Large intestine (tissue), 3 donors: ENCODE results near the gene CAMP. TPM values are rescaled to one million over a fixed set of nuclear protein-coding genes. Genes with fewer than 3 reads are reported as not detected.
"Not testable (repeated sequence)": the region's sequence is repeated elsewhere in the genome, so short reads cannot be mapped to it uniquely, and the experiment has no call there.

ENCODE experiments used
- DNase-seq, 2 donors: peaks; one replicate each; pipeline versions ENCODE4 v3.0.0 to v3.0.0-alpha.2; 2013
- H3K27ac ChIP-seq: one replicate; pipeline ENCODE4 v1.5.1; 2013; ENCODE audit warnings: low read length
- H3K27me3 ChIP-seq: 2 replicates; pipeline ENCODE4 v1.6.1; 2013; ENCODE audit warnings: low read length; ENCODE audit not compliant: control insufficient read depth, insufficient read depth
- H3K36me3 ChIP-seq: 2 replicates; pipeline ENCODE4 v1.6.1; 2013; ENCODE audit warnings: low read length; ENCODE audit not compliant: control insufficient read depth, insufficient read depth
- H3K4me1 ChIP-seq: one replicate; pipeline ENCODE4 v1.6.1; 2013; ENCODE audit warnings: low read length; ENCODE audit not compliant: control insufficient read depth, insufficient read depth
- H3K4me3 ChIP-seq: one replicate; pipeline ENCODE4 v1.5.1; 2013; ENCODE audit warnings: low read length
- H3K9me3 ChIP-seq: one replicate; pipeline ENCODE4 v1.6.1; 2013; ENCODE audit warnings: mild to moderate bottlenecking, low read depth, low read length, moderate library complexity; ENCODE audit not compliant: control insufficient read depth
- WGBS: methylation state at CpG from one replicate; pipeline ENCODE4 v1.1.5; 2013; ENCODE audit warnings: low lambda C conversion rate; ENCODE audit not compliant: insufficient coverage; 5-methylcytosine and 5-hydroxymethylcytosine counted together
- polyA plus RNA-seq: library from polyadenylated mRNA; unstranded; fragments of 120-200 nt; gene quantifications from one replicate; pipeline ENCODE4 v1.2.1, GENCODE V29; 2013

Gene CAMP
- polyA plus RNA-seq, 1 donor, result 0.19 TPM

DNA sequence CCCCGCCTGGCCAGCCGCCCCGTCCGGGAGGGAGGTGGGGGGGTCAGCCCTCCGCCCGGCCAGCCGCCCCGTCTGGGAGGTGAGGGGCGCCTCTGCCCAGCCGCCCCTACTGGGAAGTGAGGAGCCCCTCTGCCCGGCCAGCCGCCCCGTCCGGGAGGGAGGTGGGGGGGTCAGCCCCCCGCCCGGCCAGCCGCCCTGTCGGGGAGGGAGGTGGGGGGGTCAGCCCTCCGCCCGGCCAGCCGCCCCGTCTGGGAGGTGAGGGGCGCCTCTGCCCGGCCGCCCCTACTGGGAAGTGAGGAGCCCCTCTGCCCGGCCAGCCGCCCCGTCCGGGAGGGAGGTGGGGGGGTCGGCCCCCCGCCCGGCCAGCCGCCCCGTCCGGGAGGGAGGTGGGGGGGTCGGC is 11.5 kb upstream of the CAMP start:
- H3K27ac ChIP-seq, H3K4me1 ChIP-seq, H3K4me3 ChIP-seq, H3K27me3 ChIP-seq, H3K9me3 ChIP-seq, DNase-seq, H3K36me3 ChIP-seq: not testable (repeated sequence)
- no CpG with 5 or more reads among the region's 36 CpGs for WGBS

DNA sequence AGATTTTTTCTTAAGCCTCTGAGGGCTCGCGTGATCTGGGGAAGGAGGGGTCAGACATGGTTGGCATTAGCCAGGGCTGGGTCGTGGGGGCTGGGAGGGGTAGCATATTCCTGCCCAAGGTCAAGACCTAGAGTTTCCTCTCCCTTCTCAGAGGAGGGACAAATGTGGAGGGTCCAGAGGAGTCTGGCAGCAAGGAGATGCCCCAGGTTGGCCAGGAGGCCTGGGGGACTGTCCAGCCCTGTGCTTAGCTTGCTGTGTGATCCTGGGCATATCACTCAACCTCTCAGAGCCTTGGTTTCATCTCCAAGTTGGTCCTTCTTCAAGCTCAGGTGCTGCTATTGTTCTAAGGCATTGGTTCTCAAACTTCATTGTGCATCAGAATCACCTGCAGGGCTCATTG is 9.1 kb upstream of the CAMP start:
- H3K27ac ChIP-seq, result no peak overlapping the region
- no peaks in the 10 kb centered on the region for H3K9me3 ChIP-seq
- no peaks in the 10 kb centered on the region for H3K4me1 ChIP-seq
- WGBS, result no CpG with 5 or more reads among the region's 3 CpGs
- H3K36me3 ChIP-seq, result no peaks in the 10 kb centered on the region
- H3K4me3 ChIP-seq, result no peak overlapping the region
- DNase-seq, result no peak
- no peaks in the 10 kb centered on the region for H3K27me3 ChIP-seq

DNA sequence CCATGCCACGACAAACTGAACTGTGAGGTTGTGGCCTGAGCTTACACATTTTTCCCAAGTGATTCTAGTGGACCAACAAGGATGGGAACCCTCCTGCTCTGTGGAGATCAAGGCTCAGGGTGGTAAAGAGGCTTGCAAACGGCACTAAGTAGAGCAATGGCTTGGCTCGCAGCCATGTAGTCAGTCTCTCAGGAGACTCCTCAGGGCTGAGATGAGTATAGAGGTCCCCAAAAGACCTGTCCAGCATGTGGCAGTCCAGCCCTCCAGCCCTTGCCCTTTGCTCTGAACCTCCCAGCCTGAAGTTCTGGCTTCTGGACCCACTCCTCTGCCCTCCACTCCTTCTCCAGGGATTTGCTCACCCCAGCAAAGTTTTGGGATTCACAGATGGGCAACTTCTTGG is 8.3 kb upstream of the CAMP start:
- H3K27me3 ChIP-seq, result no peaks in the 10 kb centered on the region
- no peak overlapping the region for H3K27ac ChIP-seq
- no peaks in the 10 kb centered on the region for H3K9me3 ChIP-seq
- no peaks in the 10 kb centered on the region for H3K4me1 ChIP-seq
- WGBS, result no CpG with 5 or more reads among the region's 3 CpGs
- no peaks in the 10 kb centered on the region for H3K36me3 ChIP-seq
- DNase-seq, result no peak
- H3K4me3 ChIP-seq, result no peak overlapping the region

DNA sequence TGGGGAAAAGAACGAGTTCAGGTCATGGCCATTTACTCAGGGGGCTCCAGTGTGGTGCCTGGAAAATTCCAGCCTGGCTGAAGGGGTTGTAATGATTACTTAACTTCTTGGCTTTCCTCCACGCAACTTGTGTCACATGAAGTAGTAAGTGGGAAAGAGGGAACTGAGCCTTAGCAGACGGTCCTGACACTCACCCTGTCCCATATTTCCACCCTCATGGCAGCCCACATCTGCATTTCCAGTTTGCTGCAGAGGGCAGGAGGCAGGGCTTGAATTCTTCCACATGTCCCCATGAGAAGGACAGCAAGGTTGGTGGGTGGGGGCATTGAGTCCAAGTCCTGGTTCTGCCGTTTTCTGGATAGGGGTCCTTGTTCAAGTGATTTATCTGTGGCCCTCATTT is 7.8 kb upstream of the CAMP start:
- no peaks in the 10 kb centered on the region for H3K4me1 ChIP-seq
- no peak overlapping the region for H3K27ac ChIP-seq
- WGBS, result no CpG with 5 or more reads among the region's 4 CpGs
- H3K9me3 ChIP-seq, result no peaks in the 10 kb centered on the region
- peak; percentile 17 for DNase-seq
- H3K27me3 ChIP-seq, result no peaks in the 10 kb centered on the region
- H3K4me3 ChIP-seq, result no peak overlapping the region
- no peaks in the 10 kb centered on the region for H3K36me3 ChIP-seq

DNA sequence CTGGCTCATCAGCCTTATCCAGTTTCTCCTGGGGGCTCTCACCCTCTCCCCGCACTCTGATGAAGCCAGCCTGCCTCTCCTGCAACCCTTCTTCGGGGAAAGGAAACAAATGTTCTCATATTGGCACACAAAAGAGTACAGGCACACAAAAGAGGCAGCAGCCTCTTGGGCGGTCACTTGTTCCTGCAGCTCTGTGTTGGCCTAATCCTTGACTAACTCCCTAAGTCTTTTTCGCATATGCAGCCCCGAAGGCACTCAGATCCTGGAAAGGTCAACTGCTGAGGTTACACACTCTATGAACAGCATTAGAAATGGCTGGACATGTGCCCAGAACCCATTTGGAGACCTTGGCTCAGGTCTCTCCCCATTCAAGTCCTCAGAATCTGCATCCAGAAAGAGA is 7.4 kb upstream of the CAMP start:
- DNase-seq, result no peak
- H3K27me3 ChIP-seq, result no peaks in the 10 kb centered on the region
- no peak overlapping the region for H3K27ac ChIP-seq
- no CpG with 5 or more reads among the region's 5 CpGs for WGBS
- H3K4me1 ChIP-seq, result no peaks in the 10 kb centered on the region
- H3K9me3 ChIP-seq, result no peaks in the 10 kb centered on the region
- H3K4me3 ChIP-seq, result no peak overlapping the region
- no peaks in the 10 kb centered on the region for H3K36me3 ChIP-seq

DNA sequence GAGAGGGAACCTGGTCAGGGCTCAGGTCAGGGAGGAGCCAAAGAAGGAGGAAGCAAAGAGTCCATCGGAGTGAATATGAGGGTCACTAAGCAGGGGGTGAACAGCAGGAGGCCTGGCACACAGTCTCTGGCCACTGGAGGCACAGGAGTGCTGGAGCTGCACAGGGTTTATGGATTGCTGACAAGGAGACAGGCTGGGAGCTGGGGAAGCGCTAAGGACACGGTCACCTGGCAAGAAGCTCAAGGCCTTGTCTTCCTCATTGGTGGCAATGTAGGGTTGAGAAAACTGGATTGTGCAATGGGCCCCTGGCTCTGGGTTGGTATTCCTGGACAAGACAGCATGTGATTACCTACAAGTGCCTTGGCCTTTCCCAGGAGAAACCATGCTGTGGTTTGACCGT is 5.8 kb upstream of the CAMP start:
- no CpG with 5 or more reads among the region's 4 CpGs for WGBS

DNA sequence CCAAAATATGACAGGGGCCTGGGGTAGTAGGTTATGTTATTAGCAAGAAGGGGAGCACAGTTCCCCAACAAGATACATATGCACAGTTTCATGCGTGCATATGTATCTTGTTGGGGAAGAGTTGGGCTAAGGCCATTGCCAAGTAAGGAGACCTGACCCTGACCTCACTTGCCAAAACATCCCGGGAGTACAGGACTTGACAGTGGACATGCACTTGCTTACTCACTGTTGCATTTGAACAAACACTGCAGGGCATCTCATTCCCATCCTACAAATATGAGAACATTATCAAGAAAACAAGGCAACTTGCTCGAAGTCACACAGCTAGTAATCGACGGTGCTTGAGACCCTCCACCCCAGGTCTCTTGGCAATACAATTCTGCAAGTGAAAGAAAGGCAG is 4.8 kb upstream of the CAMP start:
- Histone ChIP-seq H3K36me3 (no peaks in the 10 kb centered on the region), H3K4me1 (no peaks in the 10 kb centered on the region), H3K27me3 (no peaks in the 10 kb centered on the region), H3K4me3 (no peak overlapping the region), H3K27ac (no peak overlapping the region), H3K9me3 (no peaks in the 10 kb centered on the region)
- WGBS, result no CpG with 5 or more reads among the region's 5 CpGs
- no peak for DNase-seq

More for the DNA sequence above, 5.8 kb upstream of the CAMP start:
- Histone ChIP-seq H3K4me3 (no peak overlapping the region), H3K27ac (no peak overlapping the region), H3K4me1 (no peaks in the 10 kb centered on the region), H3K9me3 (no peaks in the 10 kb centered on the region), H3K36me3 (no peaks in the 10 kb centered on the region), H3K27me3 (no peaks in the 10 kb centered on the region)
- DNase-seq, result no peak

DNA sequence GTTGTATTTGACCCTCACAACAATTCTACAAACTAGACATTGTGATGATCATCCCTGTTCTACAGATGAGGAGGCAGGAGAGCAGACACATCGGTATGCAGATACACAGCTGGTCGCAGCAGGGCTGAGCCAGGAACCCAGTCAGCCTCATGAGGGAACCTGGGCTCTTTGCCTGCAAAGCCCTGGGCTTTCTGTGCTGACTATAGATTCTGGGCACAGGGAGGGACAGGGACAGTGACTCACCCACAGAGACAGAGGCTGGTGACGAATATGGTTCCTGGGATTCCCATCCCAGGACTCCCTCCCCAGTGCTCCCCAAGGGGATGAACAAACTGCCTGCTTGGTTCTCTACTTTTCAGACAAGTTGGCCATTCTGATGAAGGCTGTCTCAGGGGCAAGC is 3.8 kb upstream of the CAMP start:
- no peaks in the 10 kb centered on the region for H3K36me3 ChIP-seq
- H3K4me1 ChIP-seq, result no peaks in the 10 kb centered on the region
- H3K27ac ChIP-seq, result no peak overlapping the region
- H3K4me3 ChIP-seq, result no peak overlapping the region
- no peak for DNase-seq
- no peaks in the 10 kb centered on the region for H3K9me3 ChIP-seq
- H3K27me3 ChIP-seq, result no peaks in the 10 kb centered on the region
- WGBS, result no CpG with 5 or more reads among the region's 3 CpGs

DNA sequence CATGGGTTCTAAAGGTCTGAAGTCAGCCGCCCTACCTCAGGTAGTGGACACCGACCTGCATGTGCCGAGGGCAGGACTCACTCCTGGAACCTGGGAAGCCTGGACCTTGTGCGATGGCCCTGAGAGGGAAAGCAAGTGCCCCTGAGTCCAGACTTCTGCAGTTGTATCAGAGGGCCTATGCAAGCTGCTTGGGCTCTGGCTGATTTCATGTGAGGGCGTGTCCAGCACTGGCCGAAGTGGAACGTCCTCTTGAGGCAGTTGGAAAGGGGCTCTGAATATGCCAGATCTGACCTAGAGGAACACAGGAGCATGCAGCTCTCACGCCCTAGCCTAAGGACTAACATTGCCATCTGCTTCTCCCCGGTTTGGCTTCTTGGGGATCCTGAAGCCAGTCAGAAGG is 2.5 kb upstream of the CAMP start:
- no peak for DNase-seq
- Histone ChIP-seq H3K4me1 (no peaks in the 10 kb centered on the region), H3K27ac (no peak overlapping the region), H3K9me3 (no peaks in the 10 kb centered on the region), H3K27me3 (no peaks in the 10 kb centered on the region), H3K4me3 (no peak overlapping the region), H3K36me3 (no peaks in the 10 kb centered on the region)
- no CpG with 5 or more reads among the region's 9 CpGs for WGBS

DNA sequence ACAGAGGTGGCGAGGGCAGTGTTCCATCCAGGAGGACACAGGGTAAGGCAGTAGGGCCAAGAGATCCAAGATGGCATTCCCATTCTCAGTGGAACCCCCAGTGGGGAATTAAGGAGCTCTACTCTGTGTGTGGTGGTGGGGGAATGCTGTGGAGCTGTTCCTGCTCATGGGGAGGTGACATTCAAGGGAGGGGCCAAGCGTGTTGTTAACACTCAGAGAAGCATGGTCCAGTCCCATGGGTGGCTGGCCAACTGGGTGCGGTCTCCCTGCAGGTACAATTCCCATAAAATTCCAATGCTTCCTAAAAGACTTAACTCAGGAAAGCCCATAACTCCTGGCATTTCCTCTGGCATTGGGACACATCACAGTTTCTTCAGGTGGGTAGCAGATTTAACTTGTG is 2.3 kb downstream of the CAMP start:
- no peak overlapping the region for H3K4me3 ChIP-seq
- no peak overlapping the region for H3K27ac ChIP-seq
- 100% methylated on average over 1 of the region's 3 CpGs for WGBS
- no peaks in the 10 kb centered on the region for H3K27me3 ChIP-seq
- no peak for DNase-seq
- no peaks in the 10 kb centered on the region for H3K4me1 ChIP-seq
- no peaks in the 10 kb centered on the region for H3K9me3 ChIP-seq
- no peaks in the 10 kb centered on the region for H3K36me3 ChIP-seq

DNA sequence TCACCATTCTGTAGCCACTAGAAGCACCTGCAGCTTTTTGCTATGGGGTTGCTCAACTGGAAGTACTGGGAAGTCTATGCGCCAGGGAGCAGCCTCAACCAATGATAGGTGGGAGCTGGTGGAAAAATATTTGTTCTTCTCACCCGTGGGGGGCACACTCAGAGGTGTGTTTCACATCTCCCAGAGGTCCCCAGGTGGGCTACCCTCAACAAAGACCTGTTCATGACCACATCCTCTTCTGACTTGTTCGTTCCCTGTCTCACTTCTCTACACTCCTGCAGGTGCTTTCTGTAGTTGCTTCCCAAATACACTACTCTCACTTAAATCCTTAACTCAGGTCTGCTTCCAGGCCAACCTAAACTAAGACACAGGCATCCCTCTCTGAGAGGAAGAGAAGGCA is 3.6 kb downstream of the CAMP start:
- DNase-seq, result no peak
- Histone ChIP-seq H3K9me3 (no peaks in the 10 kb centered on the region), H3K4me1 (no peaks in the 10 kb centered on the region), H3K27ac (no peak overlapping the region), H3K27me3 (no peaks in the 10 kb centered on the region), H3K36me3 (no peaks in the 10 kb centered on the region), H3K4me3 (no peak overlapping the region)
- WGBS, result 50% methylated on average over 1 of the region's 3 CpGs
